ENCODE measurements around the gene DPF3.

GRCh38 chr14:72788972-72789728, 104.8 kb downstream of the DPF3 start:
- TF ChIP-seq CTCF (IDR thresholded peaks at IDR 0.05) (no peak), POLR2A (IDR thresholded peaks at IDR 0.05) (no peak)
